ENCODE results near the gene KCNK10. TPM values are rescaled to one million over a fixed set of nuclear protein-coding genes. Genes with fewer than 3 reads are reported as not detected.
"Not testable (repeated sequence)": the region's sequence is repeated elsewhere in the genome, so short reads cannot be mapped to it uniquely, and the experiment has no call there.

Gene KCNK10
- total RNA-seq, 1 donor from 2014 or later = not detected

GRCh38 chr14:88270776-88271175 lies 52.3 kb downstream of the KCNK10 start:
- intact Hi-C loops (cut with micrococcal nuclease) = no loop called here

GRCh38 chr14:88269806-88270420 lies 53.2 kb downstream of the KCNK10 start:
- intact Hi-C loops (cut with micrococcal nuclease) = no loop called here

GRCh38 chr14:88266474-88266873 lies 56.6 kb downstream of the KCNK10 start:
- intact Hi-C loops (cut with micrococcal nuclease) = no loop called here

- intact Hi-C loops (cut with micrococcal nuclease) = no loop called here
These were observed 59.0 kb downstream of the KCNK10 start for GRCh38 chr14:88264116-88264515.

GRCh38 chr14:88261302-88261701 lies 61.8 kb downstream of the KCNK10 start:
- intact Hi-C loops (cut with micrococcal nuclease) = not testable (repeated sequence)

- intact Hi-C loops (cut with micrococcal nuclease) = no loop called here
These were observed 65.0 kb downstream of the KCNK10 start for GRCh38 chr14:88258021-88258420.

- intact Hi-C loops (cut with micrococcal nuclease) = no loop called here
These were observed 65.8 kb downstream of the KCNK10 start for GRCh38 chr14:88256997-88257950.

GRCh38 chr14:88255798-88256197 lies 67.3 kb downstream of the KCNK10 start:
- intact Hi-C loops (cut with micrococcal nuclease) = no loop called here

GRCh38 chr14:88255196-88255595 lies 67.9 kb downstream of the KCNK10 start:
- intact Hi-C loops (cut with micrococcal nuclease) = no loop called here

- intact Hi-C loops (cut with micrococcal nuclease) = no loop called here
These were observed 70.6 kb downstream of the KCNK10 start for GRCh38 chr14:88252498-88252897.

- intact Hi-C loops (cut with micrococcal nuclease) = no loop called here
These were observed 71.4 kb downstream of the KCNK10 start for GRCh38 chr14:88251650-88252049.

- intact Hi-C loops (cut with micrococcal nuclease) = no loop called here
These were observed 73.8 kb downstream of the KCNK10 start for GRCh38 chr14:88249266-88249665.

GRCh38 chr14:88248606-88249005 lies 74.5 kb downstream of the KCNK10 start:
- intact Hi-C loops (cut with micrococcal nuclease) = no loop called here

- intact Hi-C loops (cut with micrococcal nuclease) = no loop called here
These were observed 75.8 kb downstream of the KCNK10 start for GRCh38 chr14:88247228-88247627.

GRCh38 chr14:88245321-88245720 lies 77.7 kb downstream of the KCNK10 start:
- intact Hi-C loops (cut with micrococcal nuclease) = no loop called here

- intact Hi-C loops (cut with micrococcal nuclease) = no loop called here
These were observed 79.1 kb downstream of the KCNK10 start for GRCh38 chr14:88243946-88244345.

- intact Hi-C loops (cut with micrococcal nuclease) = no loop called here
These were observed 80.6 kb downstream of the KCNK10 start for GRCh38 chr14:88242446-88242845.

GRCh38 chr14:88241810-88242209 lies 81.3 kb downstream of the KCNK10 start:
- intact Hi-C loops (cut with micrococcal nuclease) = no loop called here

- intact Hi-C loops (cut with micrococcal nuclease) = no loop called here
These were observed 88.6 kb downstream of the KCNK10 start for GRCh38 chr14:88234442-88234841.

- intact Hi-C loops (cut with micrococcal nuclease) = no loop called here
These were observed 89.2 kb downstream of the KCNK10 start for GRCh38 chr14:88233915-88234314.

GRCh38 chr14:88232771-88233170 lies 90.3 kb downstream of the KCNK10 start:
- intact Hi-C loops (cut with micrococcal nuclease) = no loop called here

GRCh38 chr14:88231603-88232002 lies 91.5 kb downstream of the KCNK10 start:
- intact Hi-C loops (cut with micrococcal nuclease) = no loop called here

GRCh38 chr14:88229428-88229827 lies 93.6 kb downstream of the KCNK10 start:
- intact Hi-C loops (cut with micrococcal nuclease) = no loop called here

All from T-helper 2 cell treated with Interferon-gamma antibody and Interleukin-4, amounts not matched to agents 100 ng/mL and 5 ng/mL, for 36 hours (primary cell).